OCI-LY1 (cell line): ENCODE measurements around the gene KIAA0586.

Experiments
- H2AFZ ChIP-seq: fragments of 200-600 bp; sonication (generic), shearing (Covaris generic); 2 replicates; pipeline ENCODE4 v1.6.0; 2014; ENCODE audit warnings: antibody characterized with exemption, mild to moderate bottlenecking, low read length
- H3F3A ChIP-seq: fragments of 200-600 bp; sonication (generic), shearing (Covaris generic); 2 replicates; pipeline ENCODE4 v1.6.0; 2014; ENCODE audit warnings: mild to moderate bottlenecking, antibody characterized with exemption, low read length, moderate library complexity; ENCODE audit not compliant: insufficient read depth
- H3K27ac ChIP-seq: fragments of 200-600 bp; sonication (generic); 2 replicates; pipeline ENCODE4 v1.5.1; 2014; ENCODE audit warnings: low read length, mixed run types, mild to moderate bottlenecking, low read depth; ENCODE audit not compliant: poor library complexity, severe bottlenecking
- H3K27me3 ChIP-seq: fragments of 200-600 bp; sonication (generic); 2 replicates; pipeline ENCODE4 v1.6.0; 2014; ENCODE audit warnings: antibody characterized with exemption, mild to moderate bottlenecking, low read length, moderate library complexity; ENCODE audit not compliant: insufficient read depth
- H3K36me3 ChIP-seq: fragments of 200-600 bp; sonication (generic); 2 replicates; pipeline ENCODE4 v1.6.1; 2014; ENCODE audit warnings: mild to moderate bottlenecking, antibody characterized with exemption, low read length, moderate library complexity, mixed read lengths; ENCODE audit not compliant: insufficient read depth
- H3K4me1 ChIP-seq: fragments of 200-600 bp; sonication (generic); 2 replicates; pipeline ENCODE4 v1.5.1; 2014; ENCODE audit warnings: mild to moderate bottlenecking, low read length, moderate library complexity; ENCODE audit not compliant: insufficient read depth, severe bottlenecking
- H3K4me2 ChIP-seq: fragments of 200-600 bp; sonication (generic), shearing (Covaris generic); 2 replicates; pipeline ENCODE4 v1.6.1; 2014; ENCODE audit warnings: low read length
- H3K4me3 ChIP-seq: fragments of 200-600 bp; sonication (generic); 2 replicates; pipeline ENCODE4 v1.5.1; 2014; ENCODE audit warnings: low read length, low read depth, mild to moderate bottlenecking, mixed read lengths; ENCODE audit not compliant: poor library complexity, severe bottlenecking
- H3K79me2 ChIP-seq: fragments of 200-600 bp; shearing (Covaris generic); 2 replicates; pipeline ENCODE4 v1.6.1; 2016; ENCODE audit warnings: mixed run types, low read length, mixed read lengths; ENCODE audit not compliant: insufficient read depth
- H3K9ac ChIP-seq: fragments of 200-600 bp; sonication (generic), shearing (Covaris generic); 2 replicates; pipeline ENCODE4 v1.6.1; 2014; ENCODE audit warnings: mild to moderate bottlenecking, low read length, mixed read lengths
- H3K9me2 ChIP-seq: fragments of 200-600 bp; sonication (generic), shearing (Covaris generic); 2 replicates; pipeline ENCODE4 v1.6.1; 2014; ENCODE audit warnings: low read depth, mild to moderate bottlenecking, low read length, mixed read lengths
- H3K9me3 ChIP-seq: fragments of 200-600 bp; shearing (Covaris generic); 2 replicates; pipeline ENCODE4 v1.6.1; 2014; ENCODE audit warnings: low read length, mixed read lengths
- H4K20me1 ChIP-seq: fragments of 200-600 bp; sonication (generic), shearing (Covaris generic); 2 replicates; pipeline ENCODE4 v1.6.0; 2016; ENCODE audit warnings: mild to moderate bottlenecking, low read length; ENCODE audit not compliant: insufficient read depth
- CTCF ChIP-seq: fragments of 200-600 bp; sonication (generic), shearing (Covaris generic); IDR thresholded peaks from 2 replicates; pipeline ENCODE4 v1.5.1; 2017; ENCODE audit warnings: mild to moderate bottlenecking, antibody characterized with exemption, low read length, moderate library complexity, mixed read lengths
- EZH2 ChIP-seq: fragments of 200-600 bp; sonication (generic), shearing (Covaris generic); IDR thresholded peaks from 2 replicates; pipeline ENCODE4 v1.8.0; 2017; ENCODE audit warnings: borderline replicate concordance, mixed run types, mild to moderate bottlenecking, antibody characterized with exemption, low read length, moderate library complexity, mixed read lengths

Gene KIAA0586

GRCh38 chr14:58460772-58461171 is 33.3 kb downstream of the KIAA0586 start:
- Histone ChIP-seq H3K4me2 (no peak overlapping the region), H3K36me3 (peaks cover 53% of the 10 kb centered on the region)

GRCh38 chr14:58463147-58463546 is 35.6 kb downstream of the KIAA0586 start:
- TF ChIP-seq EZH2 = no peak
- no peak for TF ChIP-seq CTCF
- Histone ChIP-seq H3K4me1 (no peaks in the 10 kb centered on the region), H3K9me2 (no peaks in the 10 kb centered on the region), H3K9ac (no peak overlapping the region), H3F3A (no peaks in the 10 kb centered on the region), H3K36me3 (peaks cover 53% of the 10 kb centered on the region), H3K4me3 (no peak overlapping the region), H3K27me3 (no peaks in the 10 kb centered on the region), H4K20me1 (no peaks in the 10 kb centered on the region), H3K27ac (no peak overlapping the region), H3K79me2 (no peaks in the 10 kb centered on the region), H3K4me2 (no peak overlapping the region), H2AFZ (no peak overlapping the region), H3K9me3 (no peaks in the 10 kb centered on the region)

More at GRCh38 chr14:58460772-58461171, 33.3 kb downstream of the KIAA0586 start:
- H3K9me2 ChIP-seq = no peaks in the 10 kb centered on the region
- no peak overlapping the region for H3K4me3 ChIP-seq
- no peaks in the 10 kb centered on the region for H3K9me3 ChIP-seq
- no peak overlapping the region for H3K9ac ChIP-seq
- H3K4me1 ChIP-seq = no peaks in the 10 kb centered on the region
- H3K27me3 ChIP-seq = no peaks in the 10 kb centered on the region
- TF ChIP-seq EZH2 = no peak
- no peak for TF ChIP-seq CTCF
- no peak overlapping the region for H3K27ac ChIP-seq
- H3F3A ChIP-seq = no peaks in the 10 kb centered on the region
- no peaks in the 10 kb centered on the region for H3K79me2 ChIP-seq
- H4K20me1 ChIP-seq = no peaks in the 10 kb centered on the region
- no peak overlapping the region for H2AFZ ChIP-seq

- Histone ChIP-seq H3K4me2 (no peak overlapping the region), H2AFZ (no peak overlapping the region), H3K9me3 (no peaks in the 10 kb centered on the region), H3K9me2 (no peaks in the 10 kb centered on the region), H3K4me3 (no peak overlapping the region), H3K79me2 (no peaks in the 10 kb centered on the region), H3F3A (no peaks in the 10 kb centered on the region), H3K36me3 (peaks cover 55% of the 10 kb centered on the region), H3K27ac (no peak overlapping the region), H3K27me3 (no peaks in the 10 kb centered on the region), H3K4me1 (no peaks in the 10 kb centered on the region), H3K9ac (no peak overlapping the region), H4K20me1 (no peaks in the 10 kb centered on the region)
- TF ChIP-seq EZH2 (no peak), CTCF (no peak)
Observed at GRCh38 chr14:58464652-58465051, 37.1 kb downstream of the KIAA0586 start.
